IPS DF 6.9 (cell line): ENCODE measurements around the gene TMEM114.
A peak's percentile ranks its signal among the peaks of the same experiment; 100 is the strongest.

Source experiments
- DNase-seq: peaks from one replicate; pipeline ENCODE4 v3.0.0-alpha.2; 2013; ENCODE audit warnings: low read depth, low spot score
- H3K27ac ChIP-seq: one replicate; pipeline ENCODE4 v1.5.1; 2013; ENCODE audit warnings: low read length, control low read depth
- H3K27me3 ChIP-seq: 2 replicates; pipeline ENCODE4 v1.6.1; 2013; ENCODE audit warnings: mild to moderate bottlenecking, low read length; ENCODE audit not compliant: control insufficient read depth, insufficient read depth
- H3K36me3 ChIP-seq: 2 replicates; pipeline ENCODE4 v1.6.1; 2013; ENCODE audit warnings: low read length; ENCODE audit not compliant: control insufficient read depth, insufficient read depth
- H3K4me1 ChIP-seq: 2 replicates; pipeline ENCODE4 v1.6.1; 2013; ENCODE audit warnings: low read length; ENCODE audit not compliant: control insufficient read depth, insufficient read depth
- H3K4me3 ChIP-seq: 2 replicates; pipeline ENCODE4 v1.5.1; 2013; ENCODE audit warnings: mild to moderate bottlenecking, low read length
- H3K9me3 ChIP-seq: 2 replicates; pipeline ENCODE4 v1.6.1; 2013; ENCODE audit warnings: low read length, inconsistent platforms; ENCODE audit not compliant: control insufficient read depth, insufficient read depth
- WGBS: extraction: QIAGEN DNeasy Blood & Tissue Kit; methylation state at CpG from one replicate; pipeline ENCODE4 v1.1.7; 2013; ENCODE audit warnings: mixed read lengths, missing lambda C conversion rate; ENCODE audit not compliant: insufficient read length, insufficient coverage; 5-methylcytosine and 5-hydroxymethylcytosine counted together

The TMEM114 gene

DNA sequence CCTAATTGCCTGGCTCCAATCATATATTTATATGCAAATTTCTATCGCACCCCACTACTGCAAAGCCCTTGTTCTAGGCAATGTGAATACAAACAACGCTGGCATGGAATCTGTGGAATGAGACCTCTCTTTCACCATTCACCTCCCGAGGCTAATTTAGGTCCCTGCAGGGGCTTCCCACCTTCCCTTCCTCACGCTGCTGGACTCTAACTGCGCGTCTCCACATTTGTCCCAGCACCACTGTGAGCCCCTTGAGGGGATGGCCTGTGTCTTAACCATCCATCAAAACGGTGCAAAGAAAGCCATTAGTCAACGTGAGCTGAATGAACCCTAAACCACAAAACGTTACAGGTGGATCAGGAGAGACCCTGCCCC lies 1.6 kb downstream of the TMEM114 start:
- WGBS = no CpG with 5 or more reads among the region's 9 CpGs
- Histone ChIP-seq H3K9me3 (no peaks in the 10 kb centered on the region), H3K36me3 (no peaks in the 10 kb centered on the region), H3K4me1 (peaks cover 3% of the 10 kb centered on the region; the same call in 1 of the 2 replicates), H3K27me3 (peaks cover 20% of the 10 kb centered on the region), H3K4me3 (peak overlapping the region; percentile 28; the same call in 1 of the 2 replicates), H3K27ac (no peak overlapping the region)
- DNase-seq = no peak

DNA sequence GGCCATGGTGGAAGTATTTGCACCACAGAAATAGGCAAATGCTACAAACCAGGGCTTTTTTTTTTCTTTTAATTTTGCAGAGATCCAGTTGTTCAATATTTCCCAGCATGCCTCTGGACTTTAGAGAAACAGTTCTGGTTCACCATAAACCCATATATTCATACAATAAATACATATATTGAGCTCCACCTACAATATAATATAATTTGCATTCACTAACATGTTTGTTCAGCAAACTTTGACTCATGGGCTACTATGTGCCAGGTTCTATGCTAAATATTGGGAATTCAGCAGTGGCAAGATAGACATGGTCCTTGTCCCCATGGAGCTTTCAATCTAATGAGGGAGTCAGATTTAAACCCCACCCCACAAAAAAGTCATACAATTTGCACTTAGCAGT lies 3.2 kb downstream of the TMEM114 start:
- Histone ChIP-seq H3K36me3 (no peaks in the 10 kb centered on the region), H3K4me3 (no peak overlapping the region), H3K27ac (no peak overlapping the region), H3K27me3 (peaks cover 20% of the 10 kb centered on the region), H3K9me3 (no peaks in the 10 kb centered on the region), H3K4me1 (peaks cover 3% of the 10 kb centered on the region; the same call in 1 of the 2 replicates)
- DNase-seq = no peak

DNA sequence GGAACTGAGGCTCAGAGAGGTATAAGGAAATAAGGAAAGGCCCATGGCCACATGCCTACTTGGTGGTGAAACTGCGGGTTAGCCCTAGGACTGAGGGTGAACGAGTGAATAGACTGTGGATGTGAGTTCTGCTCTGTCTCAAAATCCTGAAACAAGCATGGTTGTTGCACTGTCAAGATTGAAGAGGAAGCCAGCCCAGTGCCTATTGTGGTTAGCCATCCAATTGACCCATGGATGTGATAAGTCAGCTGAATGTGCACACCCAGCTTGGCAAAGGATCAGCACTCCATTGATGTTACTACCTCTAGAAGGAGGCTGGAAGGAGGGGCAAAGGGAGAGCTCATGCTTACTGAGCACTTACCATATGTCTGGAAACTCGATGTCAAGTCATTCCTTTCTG lies 4.5 kb downstream of the TMEM114 start:
- no peaks in the 10 kb centered on the region for H3K36me3 ChIP-seq
- no peaks in the 10 kb centered on the region for H3K9me3 ChIP-seq
- H3K27me3 ChIP-seq = peaks cover 19% of the 10 kb centered on the region
- WGBS = no CpG with 5 or more reads among the region's 3 CpGs
- DNase-seq = no peak
- peaks cover 3% of the 10 kb centered on the region; the same call in 1 of the 2 replicates for H3K4me1 ChIP-seq
- H3K4me3 ChIP-seq = no peak overlapping the region
- H3K27ac ChIP-seq = no peak overlapping the region

DNA sequence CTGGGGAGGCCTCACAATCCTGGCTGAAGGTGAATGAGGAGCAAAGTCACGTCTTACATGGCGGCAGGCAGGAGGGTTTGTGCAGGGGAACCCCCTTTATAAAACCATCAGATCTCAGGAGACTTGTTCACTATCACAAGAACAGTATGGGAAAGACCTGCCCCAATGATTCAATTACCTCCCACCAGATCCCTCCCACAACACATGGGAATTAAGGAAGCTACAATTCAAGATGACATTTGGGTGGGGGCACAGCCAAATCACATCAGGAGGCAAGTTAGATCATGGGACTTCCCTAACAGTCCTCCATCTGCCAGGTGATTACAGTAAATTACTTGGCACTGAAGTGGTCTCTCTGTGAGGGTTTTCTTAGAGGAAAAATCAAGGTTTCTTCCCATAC lies 5.3 kb downstream of the TMEM114 start:
- Histone ChIP-seq H3K27ac (no peak overlapping the region), H3K9me3 (no peaks in the 10 kb centered on the region), H3K36me3 (no peaks in the 10 kb centered on the region), H3K4me3 (no peak overlapping the region), H3K4me1 (0 out of 2 replicates have a peak, but pooled peaks cover 1% of the 10 kb centered on the region), H3K27me3 (peaks cover 11% of the 10 kb centered on the region)
- no CpG with 5 or more reads among the region's 2 CpGs for WGBS
- no peak for DNase-seq

DNA sequence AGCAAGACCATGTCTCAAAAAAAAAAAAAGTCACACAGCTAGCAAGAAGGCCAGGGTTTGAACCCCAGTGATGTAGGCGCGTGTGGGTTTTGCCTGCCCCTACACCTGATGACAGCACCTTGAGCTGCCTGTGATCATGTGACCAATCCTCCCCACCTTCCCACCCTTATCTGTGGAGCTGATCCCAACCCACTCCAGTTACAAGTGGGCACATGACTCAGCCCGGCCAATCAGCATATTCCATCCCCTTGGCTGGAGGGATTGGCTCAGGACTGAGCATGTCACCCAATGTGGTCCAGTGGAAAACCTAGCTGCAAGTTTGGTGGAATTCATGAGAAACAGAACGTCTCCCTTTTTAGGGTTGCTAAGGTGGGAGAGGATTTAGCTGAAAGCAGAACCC lies 6.6 kb downstream of the TMEM114 start:
- no peaks in the 10 kb centered on the region for H3K4me1 ChIP-seq
- H3K9me3 ChIP-seq = no peaks in the 10 kb centered on the region
- no peaks in the 10 kb centered on the region; the same call in 1 of the 2 replicates for H3K27me3 ChIP-seq
- no peaks in the 10 kb centered on the region for H3K36me3 ChIP-seq
- no CpG with 5 or more reads among the region's 4 CpGs for WGBS
- no peak overlapping the region for H3K27ac ChIP-seq
- H3K4me3 ChIP-seq = no peak overlapping the region
- no peak for DNase-seq

DNA sequence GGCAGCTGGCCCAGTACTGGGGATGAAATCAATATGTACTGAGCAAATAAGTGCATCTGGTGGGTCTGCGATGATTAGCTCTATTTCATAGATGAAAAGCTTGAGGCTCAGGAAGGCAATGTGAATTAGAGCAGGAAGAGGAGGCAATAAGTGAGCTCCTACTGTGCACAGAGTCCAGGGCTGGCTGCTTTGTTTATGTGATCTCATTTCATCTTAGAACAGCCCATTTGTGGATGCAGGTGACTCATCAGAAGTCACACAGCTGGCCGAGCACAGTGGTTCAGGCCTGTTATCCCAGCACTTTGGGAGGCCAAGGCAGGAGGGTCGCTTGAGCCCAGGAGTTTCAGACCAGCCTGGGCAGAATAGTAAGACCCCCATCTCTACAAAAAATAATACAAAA lies 7.1 kb downstream of the TMEM114 start:
- DNase-seq = no peak
- H3K4me3 ChIP-seq = no peak overlapping the region
- no CpG with 5 or more reads among the region's 3 CpGs for WGBS
- no peaks in the 10 kb centered on the region for H3K9me3 ChIP-seq
- H3K36me3 ChIP-seq = no peaks in the 10 kb centered on the region
- no peaks in the 10 kb centered on the region for H3K4me1 ChIP-seq
- H3K27me3 ChIP-seq = no peaks in the 10 kb centered on the region
- H3K27ac ChIP-seq = no peak overlapping the region

DNA sequence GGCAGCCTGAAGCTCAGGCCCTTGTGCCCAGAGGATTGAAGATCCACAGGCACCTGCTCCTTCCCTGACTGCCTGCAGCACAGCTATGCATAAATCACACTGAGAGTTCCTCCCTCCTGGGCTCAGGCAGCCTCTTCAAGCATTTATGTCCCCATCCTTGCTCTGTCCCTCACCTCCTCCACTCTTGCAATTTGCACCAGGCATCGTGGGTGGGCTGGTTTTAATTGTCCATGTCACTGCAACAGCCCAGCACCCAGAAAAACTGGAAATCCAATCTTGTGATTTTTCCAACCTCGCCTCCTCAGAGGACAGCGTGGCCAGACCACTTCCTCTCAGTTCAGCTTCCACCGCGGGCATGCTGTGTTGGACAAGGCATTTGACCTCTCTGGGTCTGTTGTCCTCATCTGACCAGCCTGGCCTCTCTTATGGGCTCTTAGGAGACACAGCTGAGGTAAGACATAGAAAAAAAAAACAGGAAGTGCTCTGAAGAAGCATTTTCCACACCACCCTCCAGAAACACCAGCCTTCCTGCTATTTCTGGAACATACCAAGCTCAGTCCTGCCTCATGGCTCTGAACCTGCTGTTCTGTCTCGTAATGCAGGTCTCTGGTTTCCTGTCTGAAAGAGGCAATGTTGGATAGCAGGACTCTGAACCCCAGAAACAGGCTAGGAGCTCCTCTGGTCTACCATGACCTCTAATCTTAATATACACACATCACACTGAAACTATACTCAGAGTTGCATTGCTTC lies 8.3 kb downstream of the TMEM114 start:
- Histone ChIP-seq H3K4me3 (no peak overlapping the region), H3K4me1 (no peaks in the 10 kb centered on the region), H3K36me3 (no peaks in the 10 kb centered on the region), H3K9me3 (no peaks in the 10 kb centered on the region), H3K27ac (no peak overlapping the region), H3K27me3 (no peaks in the 10 kb centered on the region)
- DNase-seq = no peak
- WGBS = no CpG with 5 or more reads among the region's 6 CpGs

DNA sequence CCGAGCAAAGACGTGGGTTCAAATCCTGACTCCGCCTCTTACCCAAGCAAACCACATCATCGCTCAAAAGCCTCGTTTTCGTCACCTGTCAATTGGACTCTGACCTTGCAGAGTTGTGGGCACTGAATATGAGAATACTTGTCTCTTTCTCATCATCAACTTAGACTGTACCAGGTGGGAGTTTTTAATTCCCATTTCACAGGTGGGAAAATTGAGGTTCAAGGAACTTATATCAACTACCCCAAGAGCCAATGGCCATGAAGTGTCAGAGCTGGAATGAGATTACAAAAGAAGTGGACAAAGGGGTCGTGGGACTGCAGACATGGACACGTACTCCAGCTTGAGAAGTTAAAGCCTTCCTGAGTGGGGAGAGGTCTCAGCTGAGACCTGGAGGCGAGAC lies 10.8 kb downstream of the TMEM114 start:
- H3K36me3 ChIP-seq = no peaks in the 10 kb centered on the region
- H3K9me3 ChIP-seq = no peaks in the 10 kb centered on the region
- WGBS = no CpG with 5 or more reads among the region's 9 CpGs
- H3K4me1 ChIP-seq = no peaks in the 10 kb centered on the region
- no peak overlapping the region for H3K4me3 ChIP-seq
- no peaks in the 10 kb centered on the region for H3K27me3 ChIP-seq
- H3K27ac ChIP-seq = no peak overlapping the region
- no peak for DNase-seq

DNA sequence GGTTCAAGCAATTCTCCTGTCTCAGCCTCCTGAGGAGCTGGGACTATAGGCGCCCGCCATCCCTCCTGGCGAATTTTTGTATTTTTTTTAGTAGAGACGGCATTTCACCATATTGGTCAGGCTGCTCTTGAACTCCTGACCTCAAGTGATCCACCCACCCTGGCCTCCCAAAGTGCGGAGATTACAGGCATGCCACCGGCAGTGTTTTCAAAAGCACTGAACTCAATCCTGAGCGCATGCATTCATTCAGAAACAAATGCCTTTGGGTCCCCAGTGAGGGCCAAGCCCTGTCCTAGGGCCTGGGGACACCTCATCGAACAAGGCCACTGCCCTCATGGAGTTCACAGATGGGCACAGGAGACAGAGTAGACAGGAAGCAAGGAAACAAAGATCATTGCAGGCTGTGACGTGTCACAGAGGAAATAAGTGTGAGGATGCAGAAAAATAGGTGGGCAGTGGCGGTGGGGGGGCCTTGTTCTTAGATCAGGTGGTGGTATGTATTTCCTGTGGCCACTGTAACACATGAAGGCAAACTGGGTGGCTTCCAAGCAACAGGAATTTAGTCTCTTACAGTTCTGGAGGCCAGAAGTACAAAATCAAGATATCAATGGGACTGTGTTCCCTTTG lies 12.5 kb downstream of the TMEM114 start:
- no peak overlapping the region for H3K4me3 ChIP-seq
- H3K4me1 ChIP-seq = no peaks in the 10 kb centered on the region
- no peaks in the 10 kb centered on the region for H3K27me3 ChIP-seq
- H3K36me3 ChIP-seq = no peaks in the 10 kb centered on the region
- no peaks in the 10 kb centered on the region for H3K9me3 ChIP-seq
- DNase-seq = no peak
- no peak overlapping the region for H3K27ac ChIP-seq
- WGBS = no CpG with 5 or more reads among the region's 10 CpGs

DNA sequence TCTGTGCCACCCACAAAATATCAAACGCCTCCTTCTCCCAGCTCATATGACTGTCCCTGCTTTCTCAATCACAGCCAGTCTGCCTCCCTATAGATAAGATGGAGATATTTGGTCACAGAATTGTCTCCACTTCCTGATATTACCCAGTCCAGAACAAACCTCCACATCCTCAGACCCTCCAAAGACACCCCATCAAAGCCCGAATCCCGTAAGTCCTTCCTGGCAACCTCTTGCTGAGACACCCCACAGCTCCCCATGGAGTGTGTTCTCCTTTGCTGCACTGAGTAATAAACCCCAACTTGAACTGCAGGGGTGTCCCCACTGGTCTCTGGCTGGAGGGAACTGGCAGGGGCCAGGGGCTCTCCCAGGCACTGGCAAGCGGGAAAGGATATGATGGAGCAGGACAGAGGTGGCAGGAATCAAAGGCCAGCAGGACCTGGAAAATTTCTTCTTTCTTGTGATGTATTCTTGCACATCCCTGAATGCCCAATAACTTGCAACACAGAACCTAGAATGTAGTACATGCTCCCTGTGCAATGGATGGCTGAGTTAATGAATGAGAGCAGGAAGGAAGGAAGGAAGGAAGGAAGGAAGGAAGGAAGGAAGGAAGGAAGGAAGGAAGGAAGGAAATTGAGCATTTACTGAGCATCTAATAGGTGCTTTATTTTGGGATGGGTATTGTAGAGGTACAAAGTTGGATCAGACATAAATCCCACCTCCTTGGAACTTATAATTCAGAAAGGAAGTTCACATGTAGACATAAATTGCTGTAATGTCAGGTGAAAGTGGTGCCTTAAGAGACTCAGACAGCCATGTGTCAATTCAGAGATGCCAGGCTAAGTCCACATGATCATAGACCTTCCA lies 13.9 kb downstream of the TMEM114 start:
- no peak for DNase-seq
- H3K27ac ChIP-seq = no peak overlapping the region
- no peak overlapping the region for H3K4me3 ChIP-seq
- H3K4me1 ChIP-seq = no peaks in the 10 kb centered on the region
- no peaks in the 10 kb centered on the region for H3K36me3 ChIP-seq
- no CpG with 5 or more reads among the region's 4 CpGs for WGBS
- H3K27me3 ChIP-seq = no peaks in the 10 kb centered on the region
- no peaks in the 10 kb centered on the region for H3K9me3 ChIP-seq
